Neural cell (in vitro differentiated cells): Measurements from ENCODE around the gene SPOCK1. TPM values are rescaled to one million over a fixed set of nuclear protein-coding genes. Genes with fewer than 3 reads are reported as not detected.

ENCODE experiments used
- H2AFZ ChIP-seq: fragments of 200-600, 300-800 bp; sonication (generic), shearing (Covaris generic); 2 replicates; pipeline ENCODE4 v1.6.0; 2014; ENCODE audit warnings: low read depth, mild to moderate bottlenecking, antibody characterized with exemption, low read length, moderate library complexity
- H3F3A ChIP-seq: fragments of 200-600 bp; shearing (Covaris generic); 2 replicates; pipeline ENCODE4 v1.6.1; 2016; ENCODE audit warnings: mild to moderate bottlenecking, moderate library complexity, mixed read lengths, antibody characterized with exemption, low read length; ENCODE audit not compliant: insufficient read depth, poor library complexity, severe bottlenecking
- H3K27ac ChIP-seq: fragments of 200-600, 300-800 bp; sonication (generic), shearing (Covaris generic); 2 replicates; pipeline ENCODE4 v1.5.1; 2014; ENCODE audit warnings: mild to moderate bottlenecking, low read length, moderate library complexity
- H3K27me3 ChIP-seq: fragments of 300-800, 200-600 bp; sonication (generic), shearing (Covaris generic); 2 replicates; pipeline ENCODE4 v1.6.0; 2014; ENCODE audit warnings: mild to moderate bottlenecking, low read depth, low read length, moderate library complexity; ENCODE audit not compliant: insufficient read depth
- H3K36me3 ChIP-seq: fragments of 300-800, 200-600 bp; sonication (generic), shearing (Covaris generic); 2 replicates; pipeline ENCODE4 v1.5.1; 2014; ENCODE audit warnings: mild to moderate bottlenecking, antibody characterized with exemption, low read length, moderate library complexity; ENCODE audit not compliant: insufficient read depth
- H3K4me2 ChIP-seq: fragments of 300-800, 200-600 bp; sonication (generic), shearing (Covaris generic); 2 replicates; pipeline ENCODE4 v1.6.0; 2014; ENCODE audit warnings: mild to moderate bottlenecking, low read length
- H3K4me3 ChIP-seq: fragments of 300-800, 200-600 bp; sonication (generic), shearing (Covaris generic); 2 replicates; pipeline ENCODE4 v1.5.1; 2014; ENCODE audit warnings: mild to moderate bottlenecking, low read length, moderate library complexity
- H3K79me2 ChIP-seq: fragments of 200-600 bp; shearing (Covaris generic); replicated peaks from 2 replicates; pipeline ENCODE4 v1.6.0; 2014; ENCODE audit warnings: mild to moderate bottlenecking, low read length, moderate library complexity; ENCODE audit not compliant: insufficient read depth
- H3K9ac ChIP-seq: fragments of 300-800, 200-600 bp; sonication (generic), shearing (Covaris generic); 2 replicates; pipeline ENCODE4 v1.6.1; 2016; ENCODE audit warnings: mild to moderate bottlenecking, low read length, mixed read lengths
- H3K9me2 ChIP-seq: fragments of 200-600 bp; shearing (Covaris generic); 2 replicates; pipeline ENCODE4 v1.6.1; 2016; ENCODE audit warnings: mild to moderate bottlenecking, low read length, mixed read lengths; ENCODE audit not compliant: insufficient read depth
- H3K9me3 ChIP-seq: fragments of 200-600, 300-800 bp; sonication (generic), shearing (Covaris generic); 2 replicates; pipeline ENCODE4 v1.6.1; 2016; ENCODE audit warnings: mild to moderate bottlenecking, mixed run types, low read length, moderate library complexity, mixed read lengths
- H4K20me1 ChIP-seq: fragments of 200-600 bp; shearing (Covaris generic); 2 replicates; pipeline ENCODE4 v1.6.1; 2016; ENCODE audit warnings: mild to moderate bottlenecking, mixed run types; ENCODE audit not compliant: insufficient read depth
- CTCF ChIP-seq: fragments of 450-650 bp; IDR thresholded peaks from 2 replicates; pipeline ENCODE4 v1.5.1; 2014; ENCODE audit warnings: antibody characterized with exemption, mild to moderate bottlenecking, moderate library complexity; ENCODE audit not compliant: poor library complexity, severe bottlenecking
- EP300 ChIP-seq: fragments of 450-650 bp; conservative IDR thresholded peaks from 2 replicates; pipeline ENCODE4 v1.6.1; 2014; ENCODE audit warnings: antibody characterized with exemption, mild to moderate bottlenecking, moderate library complexity; ENCODE audit not compliant: poor library complexity, severe bottlenecking
- EZH2 ChIP-seq: fragments of 200-600, 300-800 bp; shearing (Covaris generic), sonication (generic); IDR thresholded peaks from 2 replicates; pipeline ENCODE4 v1.6.1; 2014; ENCODE audit warnings: antibody characterized with exemption, low read length, borderline replicate concordance, mild to moderate bottlenecking; ENCODE audit not compliant: insufficient read depth, poor library complexity, severe bottlenecking
- MXI1 ChIP-seq: fragments of 450-650 bp; conservative IDR thresholded peaks from 2 replicates; pipeline ENCODE4 v1.6.1; 2014; ENCODE audit warnings: antibody characterized with exemption, mild to moderate bottlenecking; ENCODE audit not compliant: poor library complexity, severe bottlenecking
- POLR2AphosphoS5 ChIP-seq: IDR thresholded peaks from 2 replicates; pipeline ENCODE4 v1.6.1; 2012
- RAD21 ChIP-seq: fragments of 450-650 bp; conservative IDR thresholded peaks from 2 replicates; pipeline ENCODE4 v1.6.1; 2014; ENCODE audit warnings: antibody characterized with exemption, mild to moderate bottlenecking, moderate library complexity
- SMC3 ChIP-seq: fragments of 450-650 bp; conservative IDR thresholded peaks from 2 replicates; pipeline ENCODE4 v1.6.1; 2014; ENCODE audit warnings: antibody characterized with exemption, mild to moderate bottlenecking, moderate library complexity; ENCODE audit not compliant: poor library complexity
- TAF1 ChIP-seq: IDR thresholded peaks from 2 replicates; pipeline ENCODE4 v1.6.1; 2012; ENCODE audit warnings: low read depth
- polyA plus RNA-seq: library from polyadenylated mRNA; depleted of rRNA; stranded (reverse); fragments of >200 nt; gene quantifications from 2 replicates; pipeline ENCODE4 v1.2.3, GENCODE V29; 2014
- TF ChIP-seq, protein P1 (sequence below): IDR thresholded peaks from 2 replicates; pipeline ENCODE4 v1.6.1; 2012; ENCODE audit warnings: borderline replicate concordance

The SPOCK1 gene
- polyA plus RNA-seq, 1 donor from 2014 or later = 33.6 TPM

DNA sequence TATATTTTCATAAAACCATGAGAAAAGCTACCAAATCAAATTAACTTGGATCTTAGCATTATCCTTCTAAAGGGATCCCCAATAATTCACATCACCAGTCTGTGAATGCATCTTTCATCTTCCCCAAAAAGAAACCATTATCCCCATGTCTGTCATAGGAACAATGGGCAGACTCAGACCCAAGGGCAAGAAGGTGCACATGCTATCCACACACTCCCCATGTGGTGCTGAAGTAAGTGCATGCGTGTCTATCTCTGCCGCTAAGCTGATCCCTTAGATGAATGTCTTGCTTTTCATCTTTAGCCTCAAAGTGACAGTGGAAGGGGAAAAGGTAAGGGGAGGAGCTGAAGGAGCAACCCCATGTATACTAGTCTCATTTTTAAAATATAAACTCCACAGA lies 10.2 kb downstream of the SPOCK1 start:
- Histone ChIP-seq H3F3A (peaks cover 4% of the 10 kb centered on the region), H3K4me3 (no peak overlapping the region), H3K79me2 (no peaks in the 10 kb centered on the region), H3K9me2 (no peaks in the 10 kb centered on the region), H4K20me1 (no peaks in the 10 kb centered on the region), H2AFZ (no peak overlapping the region), H3K27me3 (no peaks in the 10 kb centered on the region), H3K4me2 (no peak overlapping the region), H3K27ac (no peak overlapping the region), H3K9me3 (no peaks in the 10 kb centered on the region), H3K36me3 (no peaks in the 10 kb centered on the region), H3K9ac (no peak overlapping the region)
- TF ChIP-seq EP300 = no peak
- TF ChIP-seq POLR2AphosphoS5 = no peak
- TF ChIP-seq CTCF = no peak
- TF ChIP-seq TAF1 = no peak
- no peak for TF ChIP-seq SMC3

DNA sequence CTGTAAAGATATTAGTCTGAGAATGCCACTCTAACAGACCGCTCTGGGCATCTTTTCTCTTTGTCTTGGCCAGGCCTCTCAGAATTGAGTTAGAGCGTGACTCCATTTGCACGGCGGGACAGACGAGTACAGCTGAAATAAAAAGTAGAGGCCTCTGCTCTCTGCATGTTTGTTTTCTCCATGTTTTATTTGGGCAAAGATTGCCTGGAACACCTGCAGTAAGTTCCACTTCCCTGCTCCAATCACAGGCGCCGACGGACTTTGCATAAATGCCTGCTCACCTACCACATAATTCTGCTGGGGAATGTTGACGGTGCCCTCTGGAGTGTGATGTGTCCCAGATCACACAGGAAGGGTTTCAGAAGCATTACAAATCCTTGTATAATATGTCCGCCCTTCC lies 10.6 kb downstream of the SPOCK1 start:
- H3K9ac ChIP-seq = no peak overlapping the region
- no peaks in the 10 kb centered on the region for H3K79me2 ChIP-seq
- TF ChIP-seq EP300 (no peak), CTCF (no peak), EZH2 (no peak), TAF1 (no peak), MXI1 (no peak), POLR2AphosphoS5 (no peak), SMC3 (no peak), RAD21 (no peak)
- TF ChIP-seq, protein P1, sequence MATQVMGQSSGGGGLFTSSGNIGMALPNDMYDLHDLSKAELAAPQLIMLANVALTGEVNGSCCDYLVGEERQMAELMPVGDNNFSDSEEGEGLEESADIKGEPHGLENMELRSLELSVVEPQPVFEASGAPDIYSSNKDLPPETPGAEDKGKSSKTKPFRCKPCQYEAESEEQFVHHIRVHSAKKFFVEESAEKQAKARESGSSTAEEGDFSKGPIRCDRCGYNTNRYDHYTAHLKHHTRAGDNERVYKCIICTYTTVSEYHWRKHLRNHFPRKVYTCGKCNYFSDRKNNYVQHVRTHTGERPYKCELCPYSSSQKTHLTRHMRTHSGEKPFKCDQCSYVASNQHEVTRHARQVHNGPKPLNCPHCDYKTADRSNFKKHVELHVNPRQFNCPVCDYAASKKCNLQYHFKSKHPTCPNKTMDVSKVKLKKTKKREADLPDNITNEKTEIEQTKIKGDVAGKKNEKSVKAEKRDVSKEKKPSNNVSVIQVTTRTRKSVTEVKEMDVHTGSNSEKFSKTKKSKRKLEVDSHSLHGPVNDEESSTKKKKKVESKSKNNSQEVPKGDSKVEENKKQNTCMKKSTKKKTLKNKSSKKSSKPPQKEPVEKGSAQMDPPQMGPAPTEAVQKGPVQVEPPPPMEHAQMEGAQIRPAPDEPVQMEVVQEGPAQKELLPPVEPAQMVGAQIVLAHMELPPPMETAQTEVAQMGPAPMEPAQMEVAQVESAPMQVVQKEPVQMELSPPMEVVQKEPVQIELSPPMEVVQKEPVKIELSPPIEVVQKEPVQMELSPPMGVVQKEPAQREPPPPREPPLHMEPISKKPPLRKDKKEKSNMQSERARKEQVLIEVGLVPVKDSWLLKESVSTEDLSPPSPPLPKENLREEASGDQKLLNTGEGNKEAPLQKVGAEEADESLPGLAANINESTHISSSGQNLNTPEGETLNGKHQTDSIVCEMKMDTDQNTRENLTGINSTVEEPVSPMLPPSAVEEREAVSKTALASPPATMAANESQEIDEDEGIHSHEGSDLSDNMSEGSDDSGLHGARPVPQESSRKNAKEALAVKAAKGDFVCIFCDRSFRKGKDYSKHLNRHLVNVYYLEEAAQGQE = no peak
- H3K27me3 ChIP-seq = no peaks in the 10 kb centered on the region
- no peak overlapping the region for H2AFZ ChIP-seq
- no peaks in the 10 kb centered on the region for H4K20me1 ChIP-seq
- peaks cover 4% of the 10 kb centered on the region for H3F3A ChIP-seq
- H3K9me3 ChIP-seq = no peaks in the 10 kb centered on the region
- no peaks in the 10 kb centered on the region for H3K36me3 ChIP-seq
- no peak overlapping the region for H3K4me3 ChIP-seq
- H3K27ac ChIP-seq = no peak overlapping the region
- no peaks in the 10 kb centered on the region for H3K9me2 ChIP-seq
- H3K4me2 ChIP-seq = no peak overlapping the region
